Measurements from ENCODE around the gene TMCC1. TPM values are rescaled to one million over a fixed set of nuclear protein-coding genes. Genes with fewer than 3 reads are reported as not detected.

The TMCC1 gene
- total RNA-seq, 6 experiments from 2014 or later, result 21.7 to 124 (median 25.2) TPM

DNA sequence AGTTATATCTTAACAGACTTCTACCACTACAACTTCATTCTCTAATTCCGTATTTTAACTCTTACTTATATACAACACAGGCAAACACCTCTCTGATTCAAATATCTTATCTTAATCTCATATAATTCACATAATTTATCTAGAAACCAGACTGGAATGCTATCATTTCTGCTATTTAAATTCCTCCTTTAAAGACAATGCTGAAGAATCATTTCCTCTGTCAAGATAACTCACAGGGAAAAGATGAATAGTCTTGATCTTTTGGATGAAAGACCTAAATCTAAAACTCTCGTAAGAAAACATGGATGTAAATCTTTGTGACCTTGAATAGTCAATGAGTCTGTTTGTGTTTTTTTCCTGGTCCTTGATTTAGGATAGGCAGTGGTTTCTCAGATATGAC lies 151.7 kb downstream of the TMCC1 start:
- no peak overlapping the region for H3K27ac ChIP-seq
- no peaks in the 10 kb centered on the region for H3K36me3 ChIP-seq
- WGBS (ENCODE audit: insufficient coverage, low coverage, low lambda C conversion rate, missing lambda C conversion rate), result 92% methylated on average over 2 of the region's 2 CpGs
- DNase-seq, result no peak
- TF ChIP-seq CTCF (IDR thresholded peaks at IDR 0.05), result no peak
- TF ChIP-seq POLR2A (IDR thresholded peaks at IDR 0.05), result no peak
- intact Hi-C loops (cut with DNase I), result no loop called here
- no peaks in the 10 kb centered on the region for H3K9me3 ChIP-seq
- H3K27me3 ChIP-seq, result no peaks in the 10 kb centered on the region
- no peak overlapping the region for H3K4me3 ChIP-seq
- H3K4me1 ChIP-seq, result peaks cover 0 to 29% (median 3%) of the 10 kb centered on the region in 4 donors
- ATAC-seq, result no peak

- 53% methylated on average over 3 of the region's 3 CpGs for WGBS (ENCODE audit: insufficient coverage, low coverage, low lambda C conversion rate, missing lambda C conversion rate)
- peak; percentile 74 to 82 (median 78) for ATAC-seq
Observed at GRCh38 chr3:129740090-129740489, 153.4 kb downstream of the TMCC1 start.

GRCh38 chr3:129739634-129740033 lies 153.9 kb downstream of the TMCC1 start:
- H3K27me3 ChIP-seq, result no peaks in the 10 kb centered on the region
- H3K36me3 ChIP-seq, result no peaks in the 10 kb centered on the region
- WGBS (ENCODE audit: insufficient coverage, low coverage, low lambda C conversion rate, missing lambda C conversion rate), result 59% methylated on average over 3 of the region's 3 CpGs
- DNase-seq (no peak), ATAC-seq (peak in 3 of 4 donors; percentile 24 to 49 (median 47))
- TF ChIP-seq POLR2A (IDR thresholded peaks at IDR 0.05), result no peak
- TF ChIP-seq CTCF (IDR thresholded peaks at IDR 0.05), result no peak
- intact Hi-C loops (cut with DNase I), result no loop called here
- no peak overlapping the region for H3K4me3 ChIP-seq
- H3K27ac ChIP-seq, result peak overlapping the region in 2 of 3 donors; percentile 11 to 50
- H3K9me3 ChIP-seq, result no peaks in the 10 kb centered on the region
- peaks cover 0 to 29% (median 3%) of the 10 kb centered on the region in 4 donors for H3K4me1 ChIP-seq

More at GRCh38 chr3:129740090-129740489, 153.4 kb downstream of the TMCC1 start:
- Histone ChIP-seq H3K36me3 (no peaks in the 10 kb centered on the region), H3K4me1 (peaks cover 0 to 29% (median 3%) of the 10 kb centered on the region in 4 donors), H3K9me3 (no peaks in the 10 kb centered on the region), H3K27me3 (no peaks in the 10 kb centered on the region), H3K4me3 (no peak overlapping the region), H3K27ac (peak overlapping the region in 2 of 3 donors; percentile 11 to 50)
- TF ChIP-seq POLR2A (IDR thresholded peaks at IDR 0.05), result no peak
- TF ChIP-seq CTCF (IDR thresholded peaks at IDR 0.05), result no peak
- intact Hi-C loops (cut with DNase I), result no loop called here
- DNase-seq, result no peak

DNA sequence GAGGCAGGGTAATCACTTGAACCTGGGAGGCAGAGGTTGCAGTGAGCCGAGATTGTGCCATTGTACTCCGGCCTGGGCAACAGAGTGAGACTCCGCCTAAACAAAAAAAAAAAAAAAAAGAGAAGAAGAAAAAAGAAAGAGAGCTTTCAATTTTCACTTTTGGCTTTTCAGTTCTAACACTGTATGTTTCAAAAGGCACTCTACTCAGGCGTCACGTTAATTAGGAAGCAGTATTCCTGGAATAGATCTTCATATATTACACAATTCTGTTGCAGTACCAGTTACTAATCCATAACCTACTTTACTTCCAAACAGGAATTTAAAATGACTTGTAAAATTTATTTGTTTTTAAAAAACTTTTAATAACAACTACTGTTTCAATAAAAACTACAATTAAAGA lies 155.3 kb downstream of the TMCC1 start:
- H3K4me1 ChIP-seq, result peaks cover 0 to 29% (median 3%) of the 10 kb centered on the region in 4 donors
- no peak for DNase-seq
- no peaks in the 10 kb centered on the region for H3K9me3 ChIP-seq
- H3K27ac ChIP-seq, result peak overlapping the region in 1 of 3 donors; percentile 50
- TF ChIP-seq POLR2A (IDR thresholded peaks at IDR 0.05) (no peak), CTCF (IDR thresholded peaks at IDR 0.05) (no peak)
- 25% methylated on average over 4 of the region's 5 CpGs for WGBS (ENCODE audit: insufficient coverage, low coverage, low lambda C conversion rate, missing lambda C conversion rate)
- intact Hi-C loops (cut with DNase I), result no loop called here
- H3K27me3 ChIP-seq, result no peaks in the 10 kb centered on the region
- H3K36me3 ChIP-seq, result no peaks in the 10 kb centered on the region
- peak; percentile 22 to 60 (median 50) for ATAC-seq
- no peak overlapping the region for H3K4me3 ChIP-seq

- H3K27ac ChIP-seq, result no peak overlapping the region
- H3K9me3 ChIP-seq, result no peaks in the 10 kb centered on the region
- 100% methylated on average over 1 of the region's 2 CpGs for WGBS (ENCODE audit: insufficient coverage, low coverage, low lambda C conversion rate, missing lambda C conversion rate)
- ATAC-seq (peak in 1 of 4 donors; percentile 34), DNase-seq (no peak)
- H3K27me3 ChIP-seq, result no peaks in the 10 kb centered on the region
- TF ChIP-seq CTCF (IDR thresholded peaks at IDR 0.05) (no peak), POLR2A (IDR thresholded peaks at IDR 0.05) (no peak)
- H3K4me1 ChIP-seq, result peaks cover 0 to 29% (median 3%) of the 10 kb centered on the region in 4 donors
- intact Hi-C loops (cut with DNase I), result no loop called here
- no peak overlapping the region for H3K4me3 ChIP-seq
- no peaks in the 10 kb centered on the region for H3K36me3 ChIP-seq
Observed at GRCh38 chr3:129736070-129736469, 157.4 kb downstream of the TMCC1 start.

Data from right lobe of liver (tissue), 6 donors.